H1 (cell line): Measurements from ENCODE around the gene ENTPD1. TPM values are rescaled to one million over a fixed set of nuclear protein-coding genes. Genes with fewer than 3 reads are reported as not detected.

Source experiments
- polyA plus RNA-seq, 7 experiments: library from polyadenylated mRNA; depleted of rRNA in 3 of 7; stranded (reverse) in 5 of 7; unstranded in 2 of 7; fragments of >200 nt in 5 of 7; fragments of 200-250 nt in 2 of 7; gene quantifications; 1 replicate in 5 of 7; 2 replicates in 1 of 7; 4 replicates in 1 of 7; pipeline versions ENCODE4 v1.2.1 to v1.2.3, GENCODE V29; 2011 to 2013; ENCODE audit warnings: missing spikeins in 2 of 7, mixed read lengths in 2 of 7
- total RNA-seq: library from RNA; stranded (reverse); fragmentation: NEBNext Ultra II Directional; extraction: Animal tissue kit (Norgen Biotek cat#: 25700); gene quantifications from 2 replicates; pipeline ENCODE4 v1.2.1, GENCODE V29; 2021
- TF ChIP-seq, protein P1 (sequence below): fragments of 300-600 bp; sonication (generic); IDR thresholded peaks from 2 replicates; pipeline ENCODE4 v1.7.1; 2012; ENCODE audit warnings: low read length, moderate library complexity, mild to moderate bottlenecking, inconsistent platforms; ENCODE audit not compliant: insufficient replicate concordance

ENTPD1 gene
- total and polyA plus RNA-seq, 2 of the 8 experiments (the other 6 are each of a cell fraction or from before 2014, with no cell fraction given), result 2.2 to 2.5 TPM

DNA sequence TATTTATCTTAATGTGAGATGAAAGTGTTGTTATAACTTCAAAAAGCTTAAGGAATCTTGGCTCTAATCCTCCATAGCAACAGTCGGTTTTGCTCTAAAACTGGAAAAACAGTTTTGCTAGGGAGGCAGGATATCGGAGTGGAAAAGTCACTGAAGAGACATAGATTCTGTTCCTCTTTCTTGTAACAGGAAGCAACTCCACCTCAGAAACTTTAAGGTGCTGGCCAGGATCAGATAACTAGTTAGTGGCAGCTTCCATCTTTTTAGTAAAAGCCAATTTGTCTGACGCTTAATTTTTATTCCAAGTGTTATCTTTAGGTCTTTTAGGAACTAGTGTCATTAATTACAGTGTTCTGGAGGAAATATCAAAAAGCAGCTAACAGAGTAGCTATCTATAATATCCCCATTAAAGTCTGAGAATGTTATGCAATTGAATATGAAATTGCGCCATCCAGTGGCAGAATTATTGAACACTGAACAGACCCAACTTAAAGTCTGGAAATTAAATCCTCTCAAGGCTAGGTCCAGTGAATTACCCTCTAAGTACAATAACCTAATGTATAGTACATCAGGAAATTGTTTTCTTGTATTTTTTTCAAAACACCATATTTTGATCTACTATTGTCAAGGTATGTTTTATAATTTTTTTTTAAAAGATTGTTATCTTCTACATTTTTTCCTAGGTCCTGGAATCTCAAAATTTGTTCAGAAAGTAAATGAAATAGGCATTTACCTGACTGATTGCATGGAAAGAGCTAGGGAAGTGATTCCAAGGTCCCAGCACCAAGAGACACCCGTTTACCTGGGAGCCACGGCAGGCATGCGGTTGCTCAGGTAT is 85.9 kb downstream of the ENTPD1 start (continued):
- TF ChIP-seq, protein P1, sequence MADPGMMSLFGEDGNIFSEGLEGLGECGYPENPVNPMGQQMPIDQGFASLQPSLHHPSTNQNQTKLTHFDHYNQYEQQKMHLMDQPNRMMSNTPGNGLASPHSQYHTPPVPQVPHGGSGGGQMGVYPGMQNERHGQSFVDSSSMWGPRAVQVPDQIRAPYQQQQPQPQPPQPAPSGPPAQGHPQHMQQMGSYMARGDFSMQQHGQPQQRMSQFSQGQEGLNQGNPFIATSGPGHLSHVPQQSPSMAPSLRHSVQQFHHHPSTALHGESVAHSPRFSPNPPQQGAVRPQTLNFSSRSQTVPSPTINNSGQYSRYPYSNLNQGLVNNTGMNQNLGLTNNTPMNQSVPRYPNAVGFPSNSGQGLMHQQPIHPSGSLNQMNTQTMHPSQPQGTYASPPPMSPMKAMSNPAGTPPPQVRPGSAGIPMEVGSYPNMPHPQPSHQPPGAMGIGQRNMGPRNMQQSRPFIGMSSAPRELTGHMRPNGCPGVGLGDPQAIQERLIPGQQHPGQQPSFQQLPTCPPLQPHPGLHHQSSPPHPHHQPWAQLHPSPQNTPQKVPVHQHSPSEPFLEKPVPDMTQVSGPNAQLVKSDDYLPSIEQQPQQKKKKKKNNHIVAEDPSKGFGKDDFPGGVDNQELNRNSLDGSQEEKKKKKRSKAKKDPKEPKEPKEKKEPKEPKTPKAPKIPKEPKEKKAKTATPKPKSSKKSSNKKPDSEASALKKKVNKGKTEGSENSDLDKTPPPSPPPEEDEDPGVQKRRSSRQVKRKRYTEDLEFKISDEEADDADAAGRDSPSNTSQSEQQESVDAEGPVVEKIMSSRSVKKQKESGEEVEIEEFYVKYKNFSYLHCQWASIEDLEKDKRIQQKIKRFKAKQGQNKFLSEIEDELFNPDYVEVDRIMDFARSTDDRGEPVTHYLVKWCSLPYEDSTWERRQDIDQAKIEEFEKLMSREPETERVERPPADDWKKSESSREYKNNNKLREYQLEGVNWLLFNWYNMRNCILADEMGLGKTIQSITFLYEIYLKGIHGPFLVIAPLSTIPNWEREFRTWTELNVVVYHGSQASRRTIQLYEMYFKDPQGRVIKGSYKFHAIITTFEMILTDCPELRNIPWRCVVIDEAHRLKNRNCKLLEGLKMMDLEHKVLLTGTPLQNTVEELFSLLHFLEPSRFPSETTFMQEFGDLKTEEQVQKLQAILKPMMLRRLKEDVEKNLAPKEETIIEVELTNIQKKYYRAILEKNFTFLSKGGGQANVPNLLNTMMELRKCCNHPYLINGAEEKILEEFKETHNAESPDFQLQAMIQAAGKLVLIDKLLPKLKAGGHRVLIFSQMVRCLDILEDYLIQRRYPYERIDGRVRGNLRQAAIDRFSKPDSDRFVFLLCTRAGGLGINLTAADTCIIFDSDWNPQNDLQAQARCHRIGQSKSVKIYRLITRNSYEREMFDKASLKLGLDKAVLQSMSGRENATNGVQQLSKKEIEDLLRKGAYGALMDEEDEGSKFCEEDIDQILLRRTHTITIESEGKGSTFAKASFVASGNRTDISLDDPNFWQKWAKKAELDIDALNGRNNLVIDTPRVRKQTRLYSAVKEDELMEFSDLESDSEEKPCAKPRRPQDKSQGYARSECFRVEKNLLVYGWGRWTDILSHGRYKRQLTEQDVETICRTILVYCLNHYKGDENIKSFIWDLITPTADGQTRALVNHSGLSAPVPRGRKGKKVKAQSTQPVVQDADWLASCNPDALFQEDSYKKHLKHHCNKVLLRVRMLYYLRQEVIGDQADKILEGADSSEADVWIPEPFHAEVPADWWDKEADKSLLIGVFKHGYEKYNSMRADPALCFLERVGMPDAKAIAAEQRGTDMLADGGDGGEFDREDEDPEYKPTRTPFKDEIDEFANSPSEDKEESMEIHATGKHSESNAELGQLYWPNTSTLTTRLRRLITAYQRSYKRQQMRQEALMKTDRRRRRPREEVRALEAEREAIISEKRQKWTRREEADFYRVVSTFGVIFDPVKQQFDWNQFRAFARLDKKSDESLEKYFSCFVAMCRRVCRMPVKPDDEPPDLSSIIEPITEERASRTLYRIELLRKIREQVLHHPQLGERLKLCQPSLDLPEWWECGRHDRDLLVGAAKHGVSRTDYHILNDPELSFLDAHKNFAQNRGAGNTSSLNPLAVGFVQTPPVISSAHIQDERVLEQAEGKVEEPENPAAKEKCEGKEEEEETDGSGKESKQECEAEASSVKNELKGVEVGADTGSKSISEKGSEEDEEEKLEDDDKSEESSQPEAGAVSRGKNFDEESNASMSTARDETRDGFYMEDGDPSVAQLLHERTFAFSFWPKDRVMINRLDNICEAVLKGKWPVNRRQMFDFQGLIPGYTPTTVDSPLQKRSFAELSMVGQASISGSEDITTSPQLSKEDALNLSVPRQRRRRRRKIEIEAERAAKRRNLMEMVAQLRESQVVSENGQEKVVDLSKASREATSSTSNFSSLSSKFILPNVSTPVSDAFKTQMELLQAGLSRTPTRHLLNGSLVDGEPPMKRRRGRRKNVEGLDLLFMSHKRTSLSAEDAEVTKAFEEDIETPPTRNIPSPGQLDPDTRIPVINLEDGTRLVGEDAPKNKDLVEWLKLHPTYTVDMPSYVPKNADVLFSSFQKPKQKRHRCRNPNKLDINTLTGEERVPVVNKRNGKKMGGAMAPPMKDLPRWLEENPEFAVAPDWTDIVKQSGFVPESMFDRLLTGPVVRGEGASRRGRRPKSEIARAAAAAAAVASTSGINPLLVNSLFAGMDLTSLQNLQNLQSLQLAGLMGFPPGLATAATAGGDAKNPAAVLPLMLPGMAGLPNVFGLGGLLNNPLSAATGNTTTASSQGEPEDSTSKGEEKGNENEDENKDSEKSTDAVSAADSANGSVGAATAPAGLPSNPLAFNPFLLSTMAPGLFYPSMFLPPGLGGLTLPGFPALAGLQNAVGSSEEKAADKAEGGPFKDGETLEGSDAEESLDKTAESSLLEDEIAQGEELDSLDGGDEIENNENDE, result no peak
